HG02973 (cell line): Measurements from ENCODE around the gene POLR1G.

Experiments
- ATAC-seq: cut with Tn5 transposase; IDR thresholded peaks from one replicate; pipeline ENCODE4 v1.9.1; 2021; ENCODE audit warnings: moderate library complexity; ENCODE audit not compliant: unreplicated experiment

The POLR1G gene

GRCh38 chr19:45406226-45407090 lies at the start of gene POLR1G:
POLR1G (plus strand) TSS chr19:45406644; CDS start chr19:45406697, 53 bp downstream.
- peak; percentile 58 for ATAC-seq

GRCh38 chr19:45356760-45357444 lies 49.5 kb upstream of the POLR1G start:
- ATAC-seq: no peak

GRCh38 chr19:45357445-45357783 lies 49.0 kb upstream of the POLR1G start:
- ATAC-seq: no peak

GRCh38 chr19:45358213-45358792 lies 48.1 kb upstream of the POLR1G start:
- ATAC-seq: no peak

- no peak for ATAC-seq
Observed at GRCh38 chr19:45361608-45362007, 44.8 kb upstream of the POLR1G start.

GRCh38 chr19:45362291-45362690 lies 44.2 kb upstream of the POLR1G start:
- ATAC-seq: no peak

GRCh38 chr19:45363861-45364459 lies 42.5 kb upstream of the POLR1G start:
- no peak for ATAC-seq

- ATAC-seq: no peak
Observed at GRCh38 chr19:45364696-45365095, 41.7 kb upstream of the POLR1G start.

GRCh38 chr19:45368127-45368526 lies 38.3 kb upstream of the POLR1G start:
- no peak for ATAC-seq

GRCh38 chr19:45368737-45369340 lies 37.6 kb upstream of the POLR1G start:
- ATAC-seq: no peak

- peak; percentile 96 for ATAC-seq
Observed at GRCh38 chr19:45370410-45371204, 35.8 kb upstream of the POLR1G start, which contains the start of gene ERCC2. ERCC2 (minus strand) TSS chr19:45370573; CDS start chr19:45370540, 33 bp downstream.

- no peak for ATAC-seq
Observed at GRCh38 chr19:45376045-45376724, 30.3 kb upstream of the POLR1G start.

- no peak for ATAC-seq
Observed at GRCh38 chr19:45380107-45380506, 26.3 kb upstream of the POLR1G start.

GRCh38 chr19:45382426-45382825 lies 24.0 kb upstream of the POLR1G start:
- ATAC-seq: no peak

GRCh38 chr19:45385392-45386221 lies 20.8 kb upstream of the POLR1G start:
- ATAC-seq: no peak

- no peak for ATAC-seq
Observed at GRCh38 chr19:45391346-45391745, 15.1 kb upstream of the POLR1G start.

- no peak for ATAC-seq
Observed at GRCh38 chr19:45391871-45392665, 14.4 kb upstream of the POLR1G start.
